HG03432 (cell line): ENCODE results near the gene FAM163B.

Experiments used
- ATAC-seq: cut with Tn5 transposase; IDR thresholded peaks from one replicate; pipeline ENCODE4 v1.9.1; 2021; ENCODE audit warnings: mild to moderate bottlenecking, moderate library complexity; ENCODE audit not compliant: unreplicated experiment

Gene FAM163B

GRCh38 chr9:133600739-133601138 lies 8.4 kb downstream of the FAM163B start:
- no peak for ATAC-seq

GRCh38 chr9:133599470-133600173 lies 9.6 kb downstream of the FAM163B start:
- ATAC-seq = no peak

DNA sequence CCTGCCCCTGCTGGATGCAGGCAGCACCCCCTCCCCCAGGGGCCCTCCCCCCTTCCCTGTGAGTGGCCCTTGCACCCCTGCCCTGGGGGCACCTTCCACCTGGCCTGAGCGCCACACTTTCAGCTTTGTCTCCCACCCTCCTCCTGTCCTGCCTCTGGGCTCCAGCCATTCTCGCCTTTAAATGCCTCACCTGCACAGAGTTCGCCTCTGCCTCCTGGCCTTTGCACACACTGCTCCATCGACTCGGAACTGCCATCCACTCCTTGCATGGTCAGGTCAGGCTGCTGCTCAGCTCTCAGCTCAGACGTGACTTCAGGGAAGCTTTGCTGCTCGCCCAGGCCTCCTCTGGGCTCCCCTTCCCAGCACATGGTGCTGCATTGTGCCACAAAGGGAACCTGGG lies 10.2 kb downstream of the FAM163B start:
- ATAC-seq = no peak

DNA sequence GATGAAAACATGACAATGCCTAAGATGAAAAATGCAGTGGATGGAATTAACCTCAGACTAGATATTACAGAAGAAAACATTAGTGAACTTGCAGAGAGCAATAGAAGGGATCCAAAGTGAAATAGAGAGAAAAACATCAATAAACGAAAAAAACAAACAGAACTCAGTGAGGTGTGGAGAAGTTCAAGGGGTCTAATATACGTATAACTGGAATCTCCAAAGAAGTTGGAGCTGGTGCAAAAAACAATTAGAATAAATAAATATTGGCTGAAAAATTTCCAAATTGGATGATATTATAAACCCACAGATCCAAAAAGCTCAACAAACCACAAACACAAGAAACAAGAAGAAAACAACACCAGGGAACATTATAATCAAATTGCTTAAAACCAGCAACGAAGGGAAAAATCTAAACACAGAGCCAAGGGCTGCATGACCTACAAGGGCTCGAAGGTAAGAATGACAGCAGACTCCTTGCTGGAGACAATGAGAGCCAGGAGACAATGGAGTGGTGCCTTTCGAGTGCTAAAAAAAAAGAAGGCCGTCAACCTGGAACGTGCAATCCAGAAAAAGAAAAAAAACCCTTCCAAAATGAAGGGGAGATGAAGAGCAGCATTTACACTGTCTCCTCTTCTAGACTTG lies 11.8 kb downstream of the FAM163B start:
- no peak for ATAC-seq

DNA sequence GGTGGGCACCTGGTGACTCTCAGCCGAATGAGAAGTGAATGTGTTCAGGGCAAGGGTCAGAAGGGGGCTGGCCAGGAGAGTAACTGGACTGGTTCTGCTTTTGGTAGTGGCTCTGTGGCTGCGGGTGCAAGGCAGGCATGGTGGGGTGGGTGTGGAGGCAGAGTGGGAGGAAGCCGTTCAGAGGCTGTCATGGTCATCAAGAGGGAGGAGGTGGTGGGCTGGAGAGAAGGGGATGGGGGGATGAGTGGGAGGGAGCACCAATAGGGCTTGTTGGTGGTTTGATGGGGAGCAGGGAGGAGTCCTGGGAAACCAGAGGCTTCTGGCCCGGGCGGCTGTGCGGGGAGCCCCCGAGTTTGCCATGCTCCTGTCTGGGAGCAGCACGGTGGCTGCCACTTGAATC lies 13.3 kb downstream of the FAM163B start:
- no peak for ATAC-seq

DNA sequence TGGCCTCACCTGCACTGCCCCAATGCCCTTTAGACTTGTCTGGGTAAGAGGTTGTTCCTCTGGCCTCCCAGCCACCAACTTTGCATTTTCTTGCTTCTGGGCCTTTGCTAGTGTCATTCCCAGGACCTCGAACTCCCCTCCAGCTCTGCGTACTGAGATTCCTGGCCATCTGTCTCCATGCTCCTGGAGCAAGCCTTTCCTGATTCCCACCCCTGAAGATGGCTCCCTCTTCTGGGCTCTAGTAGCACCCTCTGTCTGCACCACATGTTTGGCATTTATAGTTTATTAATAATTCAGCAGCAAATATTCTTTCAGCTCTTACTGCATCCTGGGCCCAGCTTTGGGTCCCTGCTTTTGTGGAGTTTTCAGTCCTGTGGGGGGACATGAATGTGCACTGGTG lies 14.9 kb downstream of the FAM163B start:
- ATAC-seq = no peak

GRCh38 chr9:133593587-133594253 lies 15.5 kb downstream of the FAM163B start:
- ATAC-seq = no peak

GRCh38 chr9:133592731-133593409 lies 16.3 kb downstream of the FAM163B start:
- ATAC-seq = no peak

DNA sequence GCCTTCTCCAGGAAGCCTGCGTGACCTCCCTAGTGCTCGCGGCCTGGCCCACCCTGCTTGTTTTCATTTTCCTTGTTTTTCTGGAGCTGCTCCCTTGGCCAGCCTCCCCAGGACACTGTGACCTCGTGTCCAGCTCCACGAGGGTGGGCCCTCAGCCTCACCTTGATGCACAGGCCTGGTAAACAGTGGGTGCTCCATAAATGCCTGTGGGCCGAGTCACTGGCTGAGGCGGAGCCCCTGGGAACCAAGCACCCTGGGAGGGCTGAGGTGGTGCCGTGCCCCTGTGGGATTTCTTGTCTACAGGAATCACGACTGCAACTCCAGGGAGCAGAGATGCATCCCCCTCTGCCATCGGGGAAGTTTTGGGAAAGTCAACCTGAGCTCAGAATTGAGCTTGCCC lies 17.2 kb downstream of the FAM163B start:
- ATAC-seq = no peak

DNA sequence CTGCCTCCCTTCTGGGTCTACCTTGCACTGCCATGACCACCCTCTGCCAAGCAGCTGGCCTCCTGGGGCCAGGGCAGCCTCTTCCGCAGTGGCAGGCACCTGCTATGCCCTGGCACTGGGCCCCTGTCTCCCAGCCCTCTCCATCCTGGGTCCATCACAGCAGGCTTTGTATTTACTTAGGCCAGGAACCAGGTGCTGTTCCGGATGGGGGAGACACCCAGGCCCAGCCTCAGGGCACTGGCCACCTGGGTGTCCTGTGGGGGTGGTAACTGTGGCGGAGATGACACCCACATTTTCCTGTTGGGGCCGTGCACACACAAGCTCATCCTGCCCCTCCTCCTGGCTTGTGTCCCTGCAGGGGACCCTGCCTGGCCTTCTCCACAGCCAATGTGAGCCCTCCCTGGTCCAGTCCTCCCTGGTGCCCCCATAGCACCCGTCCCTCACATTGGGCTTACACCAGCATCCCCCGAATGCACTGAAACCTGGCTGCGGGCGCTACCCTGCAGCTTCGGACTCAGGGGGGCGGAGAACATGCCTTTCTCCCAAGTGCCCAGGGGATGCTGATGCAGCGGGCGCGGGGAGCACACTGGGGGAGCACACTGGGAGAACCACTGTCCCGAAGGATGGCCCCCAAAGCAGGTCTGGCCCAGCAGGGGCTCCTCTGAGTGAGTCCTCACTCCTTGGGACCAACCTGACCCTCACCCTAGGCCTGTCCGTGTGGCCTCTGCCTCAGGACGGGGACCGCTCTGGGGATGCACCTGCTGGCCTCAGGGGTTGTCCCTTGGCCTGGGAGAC lies 17.9 kb downstream of the FAM163B start:
- no peak for ATAC-seq

DNA sequence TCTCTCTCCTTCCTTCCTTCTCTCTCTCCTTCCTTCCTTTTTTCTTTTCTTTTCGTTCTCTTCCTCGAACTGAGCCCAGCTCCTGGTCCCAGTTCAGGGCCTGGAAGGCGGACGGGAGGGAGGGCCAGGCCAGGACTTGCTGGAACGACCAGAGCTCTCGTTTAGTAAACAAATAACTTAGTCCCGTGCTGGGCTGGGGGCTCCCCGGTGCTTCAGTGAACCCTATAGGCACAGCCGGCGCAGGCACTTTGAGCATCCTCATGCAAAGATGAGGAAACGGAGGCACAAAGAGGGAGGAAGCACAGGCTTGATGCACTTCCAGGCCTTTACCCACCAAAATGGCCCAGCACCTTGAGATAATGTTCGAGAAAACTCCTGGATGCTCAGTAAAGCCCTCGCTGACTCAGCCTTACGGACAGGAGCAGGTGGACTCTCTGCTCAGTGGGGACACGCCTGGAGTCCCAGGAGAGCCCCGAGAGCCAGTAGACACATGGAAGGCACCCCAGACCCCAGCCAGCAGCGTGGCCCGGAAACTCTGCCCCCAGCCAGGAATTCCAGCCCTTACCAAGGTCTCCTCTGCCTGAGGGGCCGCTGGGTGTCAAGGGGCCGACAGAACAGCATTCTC lies 18.8 kb downstream of the FAM163B start:
- ATAC-seq = no peak

DNA sequence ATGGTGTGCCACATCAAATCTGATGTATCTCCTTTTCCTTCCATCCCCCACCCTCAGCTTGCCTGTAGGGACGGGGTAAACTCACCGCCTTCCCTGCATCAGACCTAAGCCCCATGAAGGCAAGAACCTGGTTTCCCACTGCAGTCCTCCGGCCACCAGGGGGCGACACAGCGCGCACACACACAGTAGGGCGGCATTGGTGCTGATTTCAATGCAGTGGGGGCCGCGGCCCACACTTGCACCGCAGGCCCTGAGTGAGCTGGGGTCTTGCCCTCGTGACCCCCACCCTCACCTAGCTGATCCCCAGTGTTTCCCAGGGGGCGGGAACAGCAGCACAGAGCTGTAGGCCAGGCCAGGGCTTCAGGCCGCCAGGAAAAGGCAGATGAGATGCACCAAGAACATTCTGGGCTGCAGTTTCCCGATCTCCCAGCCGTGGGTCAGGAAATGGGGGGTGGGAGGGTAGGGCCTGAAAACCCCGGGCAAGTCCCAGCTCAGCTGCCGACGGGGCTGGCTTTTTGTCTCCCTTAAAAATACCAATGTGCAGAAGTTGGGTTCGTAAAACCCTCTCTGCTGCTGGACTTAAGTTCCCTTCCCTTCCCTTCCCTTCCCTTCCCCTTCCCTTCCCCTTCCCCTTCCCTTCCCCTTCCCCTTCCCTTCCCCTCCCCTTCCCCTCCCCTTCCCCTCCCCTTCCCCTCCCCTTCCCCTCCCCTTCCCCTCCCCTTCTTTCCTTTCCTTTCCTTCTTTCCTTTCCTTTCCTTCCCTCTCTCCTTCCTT lies 19.5 kb downstream of the FAM163B start:
- ATAC-seq = no peak

DNA sequence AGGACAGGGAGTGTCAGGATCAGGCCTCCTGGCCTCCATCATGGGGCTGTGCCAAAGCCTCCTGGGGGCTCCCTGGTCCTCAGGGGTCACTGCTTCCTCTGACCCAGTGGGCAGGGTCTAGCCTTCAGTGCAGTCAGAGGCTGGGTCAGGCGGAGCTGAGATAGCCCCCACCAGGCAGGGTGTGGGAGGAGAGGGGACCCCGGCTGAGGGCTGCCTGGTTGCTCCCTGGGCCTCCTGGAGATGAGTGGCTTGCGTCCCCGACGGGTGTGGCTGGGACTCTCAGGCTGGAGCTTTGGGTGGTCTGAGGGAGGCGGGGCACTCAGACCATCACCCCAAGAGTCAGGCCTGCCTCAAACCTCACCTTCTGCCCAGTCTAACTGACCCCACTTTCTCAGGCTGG lies 21.7 kb downstream of the FAM163B start:
- ATAC-seq = no peak

DNA sequence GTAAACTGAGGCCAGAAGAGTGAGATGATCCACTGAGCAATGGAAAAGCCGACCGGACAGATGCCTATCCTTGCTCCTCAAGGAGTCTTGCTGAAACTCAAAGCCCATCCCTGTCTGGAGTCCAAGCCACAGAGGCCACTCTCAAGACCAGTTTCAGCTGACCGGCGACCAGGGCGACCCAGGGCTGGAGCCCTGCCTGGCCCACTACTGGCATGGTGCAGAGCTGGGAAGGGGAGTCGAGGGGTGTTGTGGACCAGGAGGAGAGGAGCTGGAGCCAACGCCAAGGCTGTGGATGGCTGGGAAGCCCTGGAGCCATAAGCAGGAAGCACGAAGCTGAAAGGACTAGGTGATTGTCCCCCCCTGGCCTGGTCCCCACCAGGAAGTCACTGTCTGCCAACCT lies 22.1 kb downstream of the FAM163B start:
- no peak for ATAC-seq

DNA sequence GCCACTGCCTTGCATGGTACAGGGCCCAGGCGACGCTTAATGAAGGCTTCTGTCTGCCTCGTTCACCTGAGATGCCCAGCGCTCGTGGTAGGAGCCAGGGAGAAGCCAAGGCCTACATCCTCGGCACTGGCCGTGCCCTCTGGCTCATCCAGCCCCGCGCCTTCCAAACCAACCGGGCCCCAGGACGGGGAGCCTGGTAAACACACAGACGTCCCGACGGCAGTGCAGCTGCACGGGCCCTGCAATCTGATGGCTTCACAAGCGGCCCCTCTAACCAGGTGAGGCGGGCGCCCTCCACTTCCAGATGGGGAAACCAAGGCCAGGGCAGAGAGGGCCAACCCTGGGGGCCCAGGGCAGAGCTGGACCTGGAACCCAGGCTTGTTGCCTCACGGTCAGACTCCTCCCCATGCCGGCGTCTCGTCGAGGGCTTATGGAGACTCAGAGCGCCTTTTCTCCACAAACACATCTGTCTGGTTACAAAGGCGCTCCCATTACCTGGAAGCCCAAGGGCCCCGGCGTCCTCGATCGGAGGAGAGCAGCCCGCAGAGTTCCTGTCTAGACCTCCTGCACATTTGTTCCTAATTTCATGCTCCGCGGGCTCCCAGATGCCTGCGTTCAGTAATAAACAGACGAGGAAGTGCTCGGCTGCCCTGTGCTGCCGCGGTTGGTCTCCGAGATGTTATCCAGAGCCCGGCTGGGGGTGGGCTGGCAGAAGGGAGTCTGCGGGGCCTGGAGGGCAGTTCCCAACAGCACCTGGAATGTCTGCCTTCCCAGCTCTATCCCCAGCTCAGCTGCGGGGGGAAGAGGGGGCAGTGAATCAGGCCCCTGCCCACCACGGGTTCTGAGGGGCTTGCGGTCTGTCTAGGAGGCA lies 23.5 kb downstream of the FAM163B start:
- no peak for ATAC-seq

GRCh38 chr9:133584559-133585476 lies 24.4 kb downstream of the FAM163B start:
- ATAC-seq = no peak

DNA sequence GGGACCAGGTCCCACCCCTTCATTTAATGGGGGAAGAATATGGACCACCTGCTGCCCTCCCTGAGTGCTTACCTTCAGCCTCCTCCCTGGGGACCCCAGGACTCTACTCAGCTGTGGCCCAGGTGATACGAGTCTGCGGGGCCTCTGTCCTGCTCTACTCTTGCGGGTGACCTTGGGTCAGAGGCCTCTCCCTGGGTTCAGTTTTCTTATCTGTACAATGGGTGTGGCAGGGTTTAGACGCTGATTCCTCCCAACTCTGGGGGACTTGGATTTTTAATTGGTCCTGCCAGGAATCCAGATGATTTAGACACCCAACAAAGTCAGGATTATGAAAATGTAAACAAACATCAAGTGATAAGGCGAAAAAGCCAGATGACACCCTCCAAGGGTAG lies 25.0 kb downstream of the FAM163B start:
- no peak for ATAC-seq

GRCh38 chr9:133583586-133583985 lies 25.6 kb downstream of the FAM163B start:
- ATAC-seq = no peak
